K562 (cell line): Measurements from ENCODE around the gene PPP3CA. TPM values are rescaled to one million over a fixed set of nuclear protein-coding genes. Genes with fewer than 3 reads are reported as not detected.

Experiments used
- MGA ChIP-seq: fragments of 450-650 bp; IDR thresholded peaks from 2 replicates; pipeline ENCODE4 v1.6.1; 2016; ENCODE audit warnings: mild to moderate bottlenecking, moderate library complexity
- polyA plus RNA-seq, 8 experiments: library from polyadenylated mRNA; depleted of rRNA in 4 of 8; stranded (reverse) in 5 of 8; unstranded in 3 of 8; fragments of >200 nt; fragmentation: Nextera tagmentation in 2 of 8; fragmentation: Illumina TruSeq in 1 of 8; extraction: Ambion mirVana in 2 of 8; extraction: Trizol in 1 of 8; gene quantifications; 2 replicates each; pipeline versions ENCODE4 v1.2.1 to v1.2.3, GENCODE V29; 2011 to 2014; ENCODE audit warnings: inconsistent platforms in 1 of 8, missing spikeins in 1 of 8
- total RNA-seq, 7 experiments: library from RNA; depleted of rRNA in 6 of 7; stranded (reverse); fragments of >200 nt in 6 of 7; fragmentation: Illumina TruSeq in 2 of 7; extraction: Trizol in 2 of 7; gene quantifications; 2 replicates each; pipeline versions ENCODE4 v1.2.1 to v1.2.3, GENCODE V29; 2011 to 2021; ENCODE audit warnings: low replicate concordance in 1 of 7

PPP3CA gene
- total and polyA plus RNA-seq, 9 of the 15 experiments (the other 6 are each of a cell fraction or from before 2014, with no cell fraction given): 0.94 to 3.2 (median 1.6) TPM

- TF ChIP-seq MGA: no peak
- TF ChIP-seq, all 486 proteins: peak for 0
Measured at GRCh38 chr4:101115887-101116286, 231.4 kb downstream of the PPP3CA start (continued).
